Activated CD8-positive, alpha-beta memory T cell treated with anti-CD3 and anti-CD28 coated beads, Interleukin-2, amount 10 ng/mL, durations not matched to agents 7 days and 5 days (primary cell): ENCODE data around the gene BPIFB4. TPM values are rescaled to one million over a fixed set of nuclear protein-coding genes. Genes with fewer than 3 reads are reported as not detected.
"Not testable (repeated sequence)": the region's sequence is repeated elsewhere in the genome, so short reads cannot be mapped to it uniquely, and the experiment has no call there.

Experiments used
- ATAC-seq: fragments of 150-1000 bp; cut with Tn5 transposase; one replicate; pipeline ENCODE4 v1.10.0; 2021; ENCODE audit warnings: moderate library complexity
- CTCF ChIA-PET: fragments of 350-600 bp; sonication (Branson Sonifier 250); formaldehyde crosslinking; loops from one replicate; lab custom pipeline; 2021; ENCODE audit warnings: antibody characterized with exemption; lab: Charles Lee
- DNase-seq: peaks from one replicate; pipeline ENCODE4 v3.0.0-alpha.2; 2020
- H3K27ac Mint-ChIP-seq: one replicate; pipeline ENCODE4 v1.8.0; 2021; ENCODE audit warnings: mild to moderate bottlenecking, mixed read lengths
- H3K27me3 Mint-ChIP-seq: one replicate; pipeline ENCODE4 v1.8.0; 2021; ENCODE audit warnings: mixed read lengths
- H3K36me3 Mint-ChIP-seq: one replicate; pipeline ENCODE4 v1.8.0; 2021; ENCODE audit warnings: mild to moderate bottlenecking, mixed read lengths
- H3K4me1 Mint-ChIP-seq: one replicate; pipeline ENCODE4 v1.8.0; 2021; ENCODE audit warnings: mixed read lengths
- H3K4me3 Mint-ChIP-seq: one replicate; pipeline ENCODE4 v1.8.0; 2021; ENCODE audit warnings: mild to moderate bottlenecking, moderate library complexity, mixed read lengths
- H3K9me3 Mint-ChIP-seq: one replicate; pipeline ENCODE4 v1.8.0; 2022; ENCODE audit warnings: low read depth, mixed read lengths
- total RNA-seq, 2 experiments: library from RNA; stranded (reverse); gene quantifications; one replicate each; pipeline ENCODE4 v1.2.3, GENCODE V29; 2021

BPIFB4 gene
- total RNA-seq, 2 experiments from 2014 or later, result not detected

DNA sequence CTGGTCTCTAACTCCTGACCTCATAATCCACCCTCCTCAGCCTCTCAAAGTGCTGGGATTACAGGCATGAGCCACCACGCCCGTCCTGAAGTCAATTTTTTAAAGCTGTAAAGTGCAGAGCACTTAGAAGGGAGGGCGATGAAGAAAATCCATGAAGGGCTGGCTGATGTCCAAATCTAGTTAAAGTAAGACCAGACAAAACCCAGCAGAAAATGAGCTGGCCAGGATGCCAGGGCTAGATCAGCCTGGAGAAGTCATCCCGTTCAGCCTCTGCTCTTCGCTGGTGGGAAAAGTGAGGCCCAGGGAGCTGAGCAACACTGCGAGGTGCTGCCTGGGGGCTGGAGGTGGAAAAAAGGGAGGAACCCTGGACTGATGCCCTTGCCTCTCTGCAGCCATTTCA lies 3.1 kb downstream of the BPIFB4 start:
- Mint-ChIP-seq H3K9me3 (no peaks in the 10 kb centered on the region), H3K27ac (no peak overlapping the region), H3K4me3 (no peak overlapping the region), H3K36me3 (no peaks in the 10 kb centered on the region), H3K4me1 (no peaks in the 10 kb centered on the region), H3K27me3 (no peaks in the 10 kb centered on the region)
- CTCF ChIA-PET, result no interaction called here
- DNase-seq (no peak), ATAC-seq (no peak)

GRCh38 chr20:33083544-33084340 lies 4.3 kb downstream of the BPIFB4 start:
- no peak overlapping the region for H3K4me3 Mint-ChIP-seq
- DNase-seq (no peak), ATAC-seq (no peak)
- no peaks in the 10 kb centered on the region for H3K9me3 Mint-ChIP-seq
- H3K27me3 Mint-ChIP-seq, result no peaks in the 10 kb centered on the region
- H3K4me1 Mint-ChIP-seq, result no peaks in the 10 kb centered on the region
- no peak overlapping the region for H3K27ac Mint-ChIP-seq
- CTCF ChIA-PET, result interaction anchor here (1.1 kb wide), 1 partner anchor 12 kb away, joined by 3 read pairs; no protein-coding TSS in a partner anchor
- no peaks in the 10 kb centered on the region for H3K36me3 Mint-ChIP-seq

GRCh38 chr20:33084722-33085121 lies 5.3 kb downstream of the BPIFB4 start:
- CTCF ChIA-PET, result interaction anchor here (1.1 kb wide), 1 partner anchor 11 kb away, joined by 3 read pairs; no protein-coding TSS in a partner anchor
- Mint-ChIP-seq H3K4me3 (no peak overlapping the region), H3K4me1 (no peaks in the 10 kb centered on the region), H3K27ac (no peak overlapping the region), H3K9me3 (no peaks in the 10 kb centered on the region), H3K36me3 (no peaks in the 10 kb centered on the region), H3K27me3 (no peaks in the 10 kb centered on the region)
- ATAC-seq (no peak), DNase-seq (no peak)

DNA sequence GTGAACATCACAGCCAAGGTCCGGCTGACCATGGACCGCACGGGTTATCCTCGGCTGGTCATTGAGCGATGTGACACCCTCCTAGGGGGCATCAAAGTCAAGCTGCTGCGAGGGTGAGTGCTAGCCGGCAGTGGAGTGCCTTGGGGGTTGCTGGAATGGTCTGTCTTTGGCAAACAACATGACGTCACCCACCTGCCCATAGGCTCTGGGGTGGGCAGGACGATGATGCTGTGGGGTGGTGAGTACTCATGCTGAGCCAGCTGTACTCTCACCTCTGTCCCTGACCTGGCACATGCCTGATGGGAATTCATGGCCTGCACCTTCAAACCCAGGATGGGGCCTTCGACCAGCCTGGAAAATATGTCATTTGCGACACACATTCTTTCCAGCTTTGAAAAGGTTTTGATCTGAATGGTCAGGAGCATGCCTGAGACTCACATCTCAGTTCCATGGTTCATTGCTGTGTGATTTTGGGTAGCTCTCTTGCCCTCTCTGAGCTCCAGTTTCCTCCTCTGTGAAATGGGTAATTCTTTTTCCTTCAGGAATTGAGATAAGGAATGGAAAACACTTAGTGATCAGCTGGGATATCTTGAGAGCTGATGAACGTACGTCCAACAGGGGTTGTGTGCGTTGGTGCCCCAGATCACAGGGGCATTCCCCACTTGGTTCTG lies 6.7 kb downstream of the BPIFB4 start:
- ATAC-seq, result no peak

DNA sequence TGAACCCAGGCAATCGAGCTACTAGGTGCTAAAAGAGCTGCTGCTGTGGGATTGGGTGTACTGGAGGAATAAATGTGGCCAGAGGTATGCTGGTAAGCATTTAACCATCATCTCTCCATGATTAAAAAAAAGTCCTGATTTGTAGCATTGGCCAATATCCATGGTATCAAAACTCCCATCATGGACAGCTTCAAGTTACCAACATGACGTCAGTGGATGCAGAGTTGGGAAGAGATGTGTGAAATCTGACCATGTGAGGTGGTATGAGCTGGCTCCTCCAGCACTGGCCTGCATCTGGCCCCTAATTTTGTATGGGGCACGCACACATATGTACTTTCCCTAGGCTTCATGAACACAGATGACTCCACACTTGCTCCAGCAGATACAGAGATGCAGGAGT lies 11.7 kb downstream of the BPIFB4 start:
- ATAC-seq (no peak), DNase-seq (no peak)
- Mint-ChIP-seq H3K36me3 (no peaks in the 10 kb centered on the region), H3K27ac (no peak overlapping the region), H3K27me3 (no peaks in the 10 kb centered on the region), H3K4me1 (no peaks in the 10 kb centered on the region), H3K4me3 (no peak overlapping the region), H3K9me3 (no peaks in the 10 kb centered on the region)
- CTCF ChIA-PET, result interaction anchor here (0.9 to 1.4 kb wide), 3 partner anchors 15 to 189 kb away, joined by 3 to 6 read pairs (median 4); no protein-coding TSS in a partner anchor

More for the DNA sequence above, 6.7 kb downstream of the BPIFB4 start:
- Mint-ChIP-seq H3K9me3 (no peaks in the 10 kb centered on the region), H3K27ac (no peak overlapping the region), H3K27me3 (no peaks in the 10 kb centered on the region), H3K4me1 (no peaks in the 10 kb centered on the region), H3K36me3 (no peaks in the 10 kb centered on the region), H3K4me3 (no peak overlapping the region)
- DNase-seq, result no peak
- CTCF ChIA-PET, result interaction anchor here (1.7 to 2.1 kb wide), 3 partner anchors 10 to 185 kb away, joined by 3 to 7 read pairs (median 4); no protein-coding TSS in a partner anchor

DNA sequence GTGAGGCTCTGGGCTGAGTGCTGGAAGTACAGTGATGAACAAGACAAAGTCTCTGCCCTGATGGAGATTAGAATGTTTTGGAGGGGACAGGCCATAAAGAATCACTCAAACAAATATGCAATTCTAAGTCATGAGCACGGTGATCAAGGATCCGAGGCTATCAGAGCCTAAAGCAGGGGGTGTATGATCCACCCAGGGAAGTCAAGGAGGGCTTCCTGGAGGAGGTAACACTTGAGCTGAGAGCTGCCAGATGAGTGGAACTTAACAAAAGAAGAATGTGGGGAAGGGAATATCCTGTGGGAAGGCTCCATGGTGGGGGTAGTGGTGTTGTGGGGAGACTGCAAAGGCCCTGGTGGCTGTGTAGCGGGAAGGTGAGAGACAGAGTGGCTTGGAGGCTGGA lies 12.2 kb downstream of the BPIFB4 start:
- no peak overlapping the region for H3K4me3 Mint-ChIP-seq
- no peak overlapping the region for H3K27ac Mint-ChIP-seq
- H3K27me3 Mint-ChIP-seq, result no peaks in the 10 kb centered on the region
- no peaks in the 10 kb centered on the region for H3K36me3 Mint-ChIP-seq
- H3K9me3 Mint-ChIP-seq, result no peaks in the 10 kb centered on the region
- H3K4me1 Mint-ChIP-seq, result no peaks in the 10 kb centered on the region
- DNase-seq, result no peak
- ATAC-seq, result no peak
- CTCF ChIA-PET, result no interaction called here

- H3K9me3 Mint-ChIP-seq, result no peaks in the 10 kb centered on the region
- ATAC-seq, result no peak
- H3K36me3 Mint-ChIP-seq, result no peaks in the 10 kb centered on the region
- no peaks in the 10 kb centered on the region for H3K27me3 Mint-ChIP-seq
- CTCF ChIA-PET, result no interaction called here
- no peaks in the 10 kb centered on the region for H3K4me1 Mint-ChIP-seq
- no peak overlapping the region for H3K4me3 Mint-ChIP-seq
- no peak overlapping the region for H3K27ac Mint-ChIP-seq
- no peak for DNase-seq
These were observed 12.9 kb downstream of the BPIFB4 start for GRCh38 chr20:33092361-33092760.

DNA sequence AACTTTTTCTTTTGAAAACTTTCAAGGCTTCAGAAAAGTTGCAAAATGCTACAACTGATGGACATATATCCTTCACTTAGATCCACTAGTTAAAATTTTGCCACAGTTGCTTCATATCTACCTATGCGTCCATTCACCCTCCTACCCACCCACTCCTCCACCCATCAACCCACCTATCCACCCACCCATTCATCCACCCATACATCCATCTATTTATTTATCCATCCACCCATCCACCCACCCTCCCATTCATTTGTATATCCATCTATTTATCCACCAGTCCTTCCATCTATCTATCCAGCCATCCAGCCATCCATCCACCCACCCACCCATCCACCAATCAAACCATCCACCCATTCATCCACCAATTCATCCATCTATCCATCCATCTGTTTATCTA lies 13.6 kb downstream of the BPIFB4 start:
- no peaks in the 10 kb centered on the region for H3K36me3 Mint-ChIP-seq
- no peak for DNase-seq
- H3K9me3 Mint-ChIP-seq, result no peaks in the 10 kb centered on the region
- CTCF ChIA-PET, result no interaction called here
- H3K27me3 Mint-ChIP-seq, result no peaks in the 10 kb centered on the region
- ATAC-seq, result no peak
- H3K27ac Mint-ChIP-seq, result no peak overlapping the region
- no peak overlapping the region for H3K4me3 Mint-ChIP-seq
- no peaks in the 10 kb centered on the region for H3K4me1 Mint-ChIP-seq

DNA sequence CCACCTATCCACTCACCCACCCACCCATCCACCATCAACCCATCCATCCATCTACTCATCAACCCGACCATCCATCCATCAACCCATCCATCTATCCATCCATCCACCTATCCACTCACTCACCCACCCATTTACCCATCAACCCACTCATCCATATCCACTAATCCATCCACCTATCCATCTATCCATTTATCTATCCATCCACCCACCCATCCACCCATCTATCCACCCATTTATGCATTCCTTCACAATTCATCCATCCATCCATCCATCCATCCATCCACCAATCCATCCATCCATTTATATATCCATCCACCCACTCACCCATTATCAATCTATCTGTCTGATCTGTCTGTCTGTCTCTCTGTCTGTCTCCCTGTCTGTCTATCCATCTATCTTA lies 14.1 kb downstream of the BPIFB4 start:
- Mint-ChIP-seq H3K4me1 (no peaks in the 10 kb centered on the region), H3K27me3 (no peaks in the 10 kb centered on the region), H3K36me3 (no peaks in the 10 kb centered on the region), H3K9me3 (no peaks in the 10 kb centered on the region), H3K27ac (no peak overlapping the region), H3K4me3 (no peak overlapping the region)
- DNase-seq (no peak), ATAC-seq (no peak)
- CTCF ChIA-PET, result interaction anchor here (4.0 kb wide), 1 partner anchor 192 kb away, joined by 30 read pairs; no protein-coding TSS in a partner anchor

- CTCF ChIA-PET, result interaction anchor here (1.3 to 4.6 kb wide), 6 partner anchors 189 to 312 kb away, joined by 3 to 30 read pairs (median 8); partner anchors contain the start of gene MAPRE1
- no peak overlapping the region for H3K27ac Mint-ChIP-seq
- no peak overlapping the region for H3K4me3 Mint-ChIP-seq
- H3K4me1 Mint-ChIP-seq, result no peaks in the 10 kb centered on the region
- ATAC-seq (no peak), DNase-seq (no peak)
- H3K9me3 Mint-ChIP-seq, result no peaks in the 10 kb centered on the region
- H3K36me3 Mint-ChIP-seq, result no peaks in the 10 kb centered on the region
- H3K27me3 Mint-ChIP-seq, result no peaks in the 10 kb centered on the region
These were observed 15.8 kb downstream of the BPIFB4 start for GRCh38 chr20:33095249-33095648.

DNA sequence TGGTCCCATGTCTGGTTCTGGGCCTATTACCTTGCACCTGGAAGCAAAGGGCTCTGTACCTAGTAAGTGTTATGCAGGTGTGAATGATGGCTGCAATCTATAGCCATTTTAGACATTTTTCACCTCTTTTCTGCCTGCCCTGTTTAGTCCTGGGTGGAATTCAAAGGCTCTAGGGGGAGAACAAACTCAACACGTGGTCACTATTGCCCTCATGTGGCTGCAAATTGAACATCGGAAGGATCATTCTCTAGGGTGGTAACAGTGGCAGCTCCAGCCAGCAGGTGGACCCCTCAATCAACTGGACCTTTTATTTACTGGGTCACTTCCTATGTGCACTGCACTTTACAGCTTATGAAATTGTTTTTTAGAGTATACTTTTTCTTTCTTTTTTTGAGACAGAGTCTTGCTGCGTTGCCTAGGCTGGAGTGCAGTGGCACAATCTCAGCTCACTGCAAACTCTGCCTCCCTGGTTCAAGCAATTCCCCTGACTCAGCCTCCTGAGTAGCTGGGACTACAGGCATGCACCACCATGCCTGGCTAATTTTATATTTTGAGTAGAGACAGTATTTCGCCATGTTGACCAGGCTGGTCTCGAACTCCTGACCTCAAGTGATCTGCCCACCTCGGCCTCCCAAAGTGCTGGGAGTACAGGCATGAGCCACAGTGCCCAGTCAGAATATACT lies 16.6 kb downstream of the BPIFB4 start:
- not testable (repeated sequence) for H3K4me1 Mint-ChIP-seq, H3K9me3 Mint-ChIP-seq, H3K27ac Mint-ChIP-seq, H3K36me3 Mint-ChIP-seq, H3K27me3 Mint-ChIP-seq, H3K4me3 Mint-ChIP-seq
- peak; percentile 71 for DNase-seq
- ATAC-seq, result peak; percentile 86
- CTCF ChIA-PET, result interaction anchor here (0.6 to 4.6 kb wide), 27 partner anchors 9 to 929 kb away, joined by 3 to 30 read pairs (median 4); partner anchors contain the start of gene MAPRE1

DNA sequence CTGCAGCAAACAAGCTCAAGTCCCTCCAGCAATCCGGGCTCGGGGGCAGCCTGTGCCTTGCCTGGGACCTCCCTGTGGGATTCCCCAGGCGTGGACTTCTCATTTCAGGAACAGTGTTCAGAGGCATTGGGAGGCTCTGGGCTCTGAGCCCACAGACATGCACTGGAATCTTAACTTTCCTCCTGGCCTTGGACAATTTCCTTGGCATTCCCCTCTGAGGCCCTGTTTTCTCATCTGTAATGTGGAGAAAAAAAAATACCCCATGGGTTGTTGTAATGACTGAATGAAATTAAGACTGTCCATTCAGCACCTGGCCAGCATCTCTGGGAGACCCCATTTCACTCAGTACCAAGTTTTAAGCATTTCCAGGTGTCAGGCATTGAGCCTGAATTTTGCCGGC lies 17.6 kb downstream of the BPIFB4 start:
- DNase-seq (no peak), ATAC-seq (no peak)
- CTCF ChIA-PET, result interaction anchor here (1.2 to 4.6 kb wide), 7 partner anchors 23 to 308 kb away, joined by 4 to 30 read pairs (median 9); no protein-coding TSS in a partner anchor
- H3K9me3 Mint-ChIP-seq, result no peaks in the 10 kb centered on the region
- no peak overlapping the region for H3K27ac Mint-ChIP-seq
- H3K4me3 Mint-ChIP-seq, result no peak overlapping the region
- no peaks in the 10 kb centered on the region for H3K27me3 Mint-ChIP-seq
- no peaks in the 10 kb centered on the region for H3K36me3 Mint-ChIP-seq
- H3K4me1 Mint-ChIP-seq, result no peaks in the 10 kb centered on the region
